Endometrial microvascular endothelial cells (primary cell): ENCODE data around the gene C9orf78. TPM values are rescaled to one million over a fixed set of nuclear protein-coding genes. Genes with fewer than 3 reads are reported as not detected.
"Not testable (repeated sequence)": the region's sequence is repeated elsewhere in the genome, so short reads cannot be mapped to it uniquely, and the experiment has no call there.

Experiments
- in situ Hi-C: cut with HindIII; loops from 2 replicates; pipeline ENCODE4 v1.10.0; 2017; ENCODE audit warnings: low sequenced_read_pairs, low pct_unique_long_range_greater_than_20kb; ENCODE audit errors: inconsistent ontology term
- total RNA-seq: library from RNA; depleted of rRNA; stranded (reverse); fragments of >200 nt; gene quantifications from one replicate; pipeline ENCODE4 v1.2.3, GENCODE V29; 2015; ENCODE audit errors: inconsistent ontology term

C9orf78 gene
- total RNA-seq, 1 donor from 2014 or later = 45.3 TPM

DNA sequence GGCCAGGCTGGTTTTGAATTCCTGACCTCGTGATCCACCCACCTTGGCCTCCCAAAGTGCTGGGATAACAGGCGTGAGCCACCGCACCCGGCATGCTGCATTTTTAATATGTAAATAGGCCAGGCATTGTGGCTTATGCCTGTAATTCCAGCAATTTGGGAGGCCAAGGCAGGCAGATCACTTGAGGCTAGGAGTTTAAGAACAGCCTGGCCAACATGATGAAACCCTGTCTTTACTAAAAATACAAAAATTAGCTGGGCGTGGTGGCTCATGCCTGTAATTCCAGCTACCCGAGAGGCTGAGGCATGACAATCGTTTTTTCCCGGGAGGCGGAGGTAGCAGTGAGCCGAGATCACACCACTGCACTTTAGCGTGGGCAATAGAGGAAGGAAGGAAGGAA, 50.1 kb downstream of the C9orf78 start:
- in situ Hi-C loops = not testable (repeated sequence)

- in situ Hi-C loops = no loop called here
These were observed 51.3 kb downstream of the C9orf78 start for GRCh38 chr9:129783516-129784361.

GRCh38 chr9:129781981-129782380, 53.1 kb downstream of the C9orf78 start:
- in situ Hi-C loops = no loop called here

GRCh38 chr9:129781131-129781530, 53.9 kb downstream of the C9orf78 start:
- in situ Hi-C loops = no loop called here

- in situ Hi-C loops = no loop called here
These were observed 55.4 kb downstream of the C9orf78 start for GRCh38 chr9:129779560-129780190.

DNA sequence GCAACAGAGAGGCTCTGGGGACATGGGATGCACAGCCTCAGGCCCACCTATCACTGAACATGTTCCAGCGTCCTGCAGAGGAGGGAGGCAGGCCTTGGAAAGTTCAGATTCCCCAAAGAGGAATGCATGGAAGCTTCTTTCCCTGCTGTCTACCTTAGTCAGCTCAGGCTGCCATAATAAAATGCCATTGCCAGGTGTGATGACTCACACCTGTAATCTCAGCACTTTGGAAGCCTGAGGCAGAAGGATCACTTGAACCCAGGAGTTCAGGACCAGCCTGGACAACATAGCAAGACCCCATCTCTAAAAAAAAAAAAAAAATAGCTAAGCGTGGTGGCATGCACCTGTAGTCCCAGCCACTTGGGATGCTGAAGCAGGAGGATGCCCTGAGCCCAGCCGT, 56.6 kb downstream of the C9orf78 start:
- in situ Hi-C loops = no loop called here

DNA sequence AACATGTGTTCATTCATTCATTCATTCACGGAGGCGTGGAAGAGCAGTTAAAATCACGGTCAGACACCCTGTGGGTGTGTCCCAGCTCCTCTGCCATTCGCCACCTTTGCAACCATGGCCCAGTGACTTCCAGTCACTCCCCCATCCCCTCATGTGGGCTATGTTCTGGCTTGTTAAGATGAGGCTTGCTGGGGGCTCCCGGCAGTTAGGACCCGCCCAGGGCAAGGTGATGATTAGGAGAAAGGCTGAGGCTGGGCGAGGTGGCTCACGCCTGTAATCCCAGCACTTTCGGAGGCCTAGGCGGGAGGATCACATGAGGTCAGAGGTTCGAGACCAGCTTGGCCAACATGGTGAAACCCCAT, 57.3 kb downstream of the C9orf78 start:
- in situ Hi-C loops = no loop called here

Other genes starting within 250 kb of the C9orf78 start
- gene C9orf50, start 214.2 kb downstream of the C9orf78 start, total RNA-seq = not detected
- gene NTMT1, start 209.1 kb downstream of the C9orf78 start, total RNA-seq = 64.0 TPM
- gene ASB6, start 193.1 kb downstream of the C9orf78 start, total RNA-seq = 33.6 TPM
- not detected for gene PRRX2, start 169.6 kb downstream of the C9orf78 start, total RNA-seq
- not detected for gene PTGES, start 82.2 kb downstream of the C9orf78 start, total RNA-seq
- gene TOR1B, start 32.1 kb downstream of the C9orf78 start, total RNA-seq = 27.0 TPM
- 92.7 TPM for gene TOR1A, start 11.1 kb downstream of the C9orf78 start, total RNA-seq
- 9.8 TPM for gene USP20, start 183 bp upstream of the C9orf78 start, total RNA-seq
- gene FNBP1, start 207.9 kb upstream of the C9orf78 start, total RNA-seq = 6.9 TPM
- gene GPR107, start 218.6 kb upstream of the C9orf78 start, total RNA-seq = 21.6 TPM